GM11168 (cell line): ENCODE results near the gene MYOG.

Source experiments
- in situ Hi-C: fragments of 300-500 bp; cut with MboI; formaldehyde crosslinking; loops from one replicate; pipeline ENCODE4 v1.12.0; 2022; ENCODE audit warnings: low sequenced_read_pairs; ENCODE audit not compliant: unreplicated experiment

The MYOG gene

GRCh38 chr1:203073469-203073868, 12.3 kb downstream of the MYOG start:
- in situ Hi-C loops = no loop called here

- in situ Hi-C loops = no loop called here
Observed at GRCh38 chr1:203072911-203073310, 12.9 kb downstream of the MYOG start.

GRCh38 chr1:203072002-203072602, 13.7 kb downstream of the MYOG start:
- in situ Hi-C loops = no loop called here

GRCh38 chr1:203069030-203069747, 16.6 kb downstream of the MYOG start:
- in situ Hi-C loops = no loop called here

GRCh38 chr1:203066965-203067364, 18.8 kb downstream of the MYOG start:
- in situ Hi-C loops = no loop called here

GRCh38 chr1:203065986-203066385, 19.8 kb downstream of the MYOG start:
- in situ Hi-C loops = no loop called here

GRCh38 chr1:203065191-203065590, 20.6 kb downstream of the MYOG start:
- in situ Hi-C loops = no loop called here

GRCh38 chr1:203063287-203063686, 22.5 kb downstream of the MYOG start:
- in situ Hi-C loops = no loop called here

- in situ Hi-C loops = no loop called here
Observed at GRCh38 chr1:203060115-203060514, 25.7 kb downstream of the MYOG start.

GRCh38 chr1:203059485-203059884, 26.3 kb downstream of the MYOG start:
- in situ Hi-C loops = no loop called here

- in situ Hi-C loops = no loop called here
Observed at GRCh38 chr1:203058676-203058935, 27.2 kb downstream of the MYOG start.

GRCh38 chr1:203057911-203058675, 27.7 kb downstream of the MYOG start:
- in situ Hi-C loops = no loop called here

- in situ Hi-C loops = no loop called here
Observed at GRCh38 chr1:203056516-203056915, 29.3 kb downstream of the MYOG start.

- in situ Hi-C loops = no loop called here
Observed at GRCh38 chr1:203056012-203056411, 29.8 kb downstream of the MYOG start.

- in situ Hi-C loops = no loop called here
Observed at GRCh38 chr1:203055161-203055799, 30.5 kb downstream of the MYOG start.

- in situ Hi-C loops = no loop called here
Observed at GRCh38 chr1:203054642-203055041, 31.2 kb downstream of the MYOG start.

GRCh38 chr1:203054184-203054583, 31.6 kb downstream of the MYOG start:
- in situ Hi-C loops = no loop called here

GRCh38 chr1:203052601-203053000, 33.2 kb downstream of the MYOG start:
- in situ Hi-C loops = no loop called here

GRCh38 chr1:203051841-203052324, 33.9 kb downstream of the MYOG start:
- in situ Hi-C loops = no loop called here

- in situ Hi-C loops = no loop called here
Observed at GRCh38 chr1:203050826-203051225, 35.0 kb downstream of the MYOG start.

GRCh38 chr1:203049576-203050180, 36.1 kb downstream of the MYOG start:
- in situ Hi-C loops = no loop called here
